ENCODE data around the gene CSNK2A1.

Gene CSNK2A1

GRCh38 chr20:462199-462991, 81.2 kb downstream of the CSNK2A1 start, which contains the start of gene TBC1D20:
TBC1D20 (minus strand) TSS chr20:462533; CDS start chr20:462405, 128 bp downstream.
- peak within 1 kb of the TSS; percentile 62 for H3K4me2 ChIP-seq (ENCODE audit: low read depth, low read length, poor library complexity, severe bottlenecking)
- H4K20me1 ChIP-seq (ENCODE audit: low read depth, low read length) = peaks cover 12% of the 10 kb centered on the region
- no peak within 1 kb of the TSS; the same call in 1 of the 2 replicates for H3K27ac ChIP-seq (ENCODE audit: low read depth, low read length)

DNA sequence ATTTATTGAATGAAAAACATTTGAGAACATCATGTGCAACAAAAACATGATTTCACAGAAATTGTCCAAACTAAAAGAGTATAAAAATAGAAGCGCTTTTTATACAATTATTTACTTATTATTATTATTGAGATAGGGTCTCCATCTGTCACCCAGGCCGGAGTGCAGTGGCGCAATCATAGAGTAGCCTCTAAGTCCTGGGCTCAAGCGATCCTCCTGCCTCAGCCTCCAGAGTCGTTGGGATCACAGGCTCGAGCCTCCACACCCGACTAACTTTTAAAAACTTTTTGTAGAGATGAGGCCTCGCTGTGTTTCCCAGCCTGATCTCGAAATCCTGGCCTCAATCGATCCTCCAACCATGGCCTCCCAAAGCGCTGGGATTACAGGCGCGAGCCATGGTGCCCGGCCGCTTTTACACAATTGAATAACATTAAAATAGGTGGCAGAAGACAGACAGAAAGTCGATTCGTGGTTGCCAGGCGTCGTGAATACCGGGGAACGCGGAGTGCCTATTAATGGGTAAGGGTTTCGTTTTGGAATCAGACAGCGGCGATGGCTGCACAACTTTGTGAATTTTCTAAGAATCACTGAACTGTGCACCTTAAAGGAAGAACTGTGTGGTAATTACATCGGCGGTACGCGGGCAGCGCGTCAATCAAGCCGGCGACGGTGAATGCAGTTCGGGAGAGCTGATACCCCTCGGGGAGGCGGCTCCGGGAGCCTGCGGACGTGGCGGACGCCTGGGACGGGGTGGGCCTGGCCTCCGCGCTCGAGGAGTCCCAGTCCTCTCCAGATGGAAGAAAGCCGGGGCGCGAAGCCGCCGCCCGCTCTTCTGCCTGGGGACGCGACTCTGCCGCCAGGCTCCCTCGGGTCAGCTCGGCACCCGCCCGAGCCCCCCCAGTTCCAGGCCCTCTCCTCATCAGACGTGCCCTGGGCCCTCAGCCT, 82.1 kb downstream of the CSNK2A1 start:
- Histone ChIP-seq H3K27me3 (ENCODE audit: low read length) (no peaks in the 10 kb centered on the region), H3K4me3 (ENCODE audit: insufficient read depth, low read length, poor library complexity, severe bottlenecking) (peak overlapping the region; percentile 67), H3K36me3 (ENCODE audit: low read length) (no peaks in the 10 kb centered on the region), H3K27ac (ENCODE audit: low read depth, low read length) (no peak overlapping the region), H2AFZ (ENCODE audit: low read depth, low read length, severe bottlenecking) (peak overlapping the region; percentile 25), H3K9me2 (replicated peaks; ENCODE audit: insufficient read depth, low read length) (no peaks in the 10 kb centered on the region), H3K9ac (ENCODE audit: low read length) (peak overlapping the region; percentile 69), H3K9me3 (ENCODE audit: insufficient read depth, low read length) (no peaks in the 10 kb centered on the region), H3K79me2 (ENCODE audit: insufficient read depth, low read length) (peaks cover 39% of the 10 kb centered on the region; the same call in 1 of the 2 replicates), H3F3A (ENCODE audit: insufficient read depth) (no peaks in the 10 kb centered on the region), H3K4me2 (ENCODE audit: low read depth, low read length, poor library complexity, severe bottlenecking) (peak overlapping the region; percentile 62), H4K20me1 (ENCODE audit: low read depth, low read length) (peaks cover 12% of the 10 kb centered on the region)
- TF ChIP-seq CTCF (IDR thresholded peaks at IDR 0.05; ENCODE audit: insufficient read depth, low read length, poor library complexity, severe bottlenecking) = no peak
- no peak for TF ChIP-seq EZH2phosphoT487 (conservative IDR thresholded peaks at IDR 0.05; ENCODE audit: low read length)

More at GRCh38 chr20:462199-462991, 81.2 kb downstream of the CSNK2A1 start, which contains the start of gene TBC1D20:
- H3K9me2 ChIP-seq (replicated peaks; ENCODE audit: insufficient read depth, low read length) = no peaks in the 10 kb centered on the region
- H3K9ac ChIP-seq (ENCODE audit: low read length) = peak within 1 kb of the TSS; percentile 69
- TF ChIP-seq CTCF (IDR thresholded peaks at IDR 0.05; ENCODE audit: insufficient read depth, low read length, poor library complexity, severe bottlenecking) = no peak
- no peak for TF ChIP-seq EZH2phosphoT487 (conservative IDR thresholded peaks at IDR 0.05; ENCODE audit: low read length)
- peak within 1 kb of the TSS; percentile 83 for H2AFZ ChIP-seq (ENCODE audit: low read depth, low read length, severe bottlenecking)
- no peaks in the 10 kb centered on the region for H3K27me3 ChIP-seq (ENCODE audit: low read length)
- peaks cover 36% of the 10 kb centered on the region; the same call in 1 of the 2 replicates for H3K79me2 ChIP-seq (ENCODE audit: insufficient read depth, low read length)
- no peaks in the 10 kb centered on the region for H3F3A ChIP-seq (ENCODE audit: insufficient read depth)
- H3K9me3 ChIP-seq (ENCODE audit: insufficient read depth, low read length) = peaks cover 2% of the 10 kb centered on the region; the same call in 1 of the 2 replicates
- no peaks in the 10 kb centered on the region for H3K36me3 ChIP-seq (ENCODE audit: low read length)
- peak within 1 kb of the TSS; percentile 67 for H3K4me3 ChIP-seq (ENCODE audit: insufficient read depth, low read length, poor library complexity, severe bottlenecking)

DNA sequence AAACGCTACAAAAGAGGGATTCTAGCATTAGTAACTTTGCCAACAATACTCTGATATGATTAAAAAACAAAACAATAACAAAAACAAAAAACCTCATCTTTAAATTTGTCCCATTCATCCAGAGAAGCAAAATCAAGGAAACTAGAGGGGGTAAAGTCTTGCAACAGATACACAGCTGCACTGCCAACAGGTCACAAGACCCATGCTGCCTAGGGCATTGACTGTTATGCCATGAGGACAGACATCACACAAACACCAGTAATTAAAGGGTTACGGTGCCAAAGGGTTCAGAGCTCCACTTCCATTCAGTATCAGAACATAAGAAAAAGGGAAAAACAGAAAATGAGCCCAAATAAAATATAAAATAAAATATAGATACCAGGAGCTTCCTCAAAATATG, 82.9 kb downstream of the CSNK2A1 start:
- H3F3A ChIP-seq (ENCODE audit: insufficient read depth) = no peaks in the 10 kb centered on the region
- TF ChIP-seq EZH2phosphoT487 (conservative IDR thresholded peaks at IDR 0.05; ENCODE audit: low read length) (no peak), CTCF (IDR thresholded peaks at IDR 0.05; ENCODE audit: insufficient read depth, low read length, poor library complexity, severe bottlenecking) (no peak)
- H3K27me3 ChIP-seq (ENCODE audit: low read length) = no peaks in the 10 kb centered on the region
- H3K4me3 ChIP-seq (ENCODE audit: insufficient read depth, low read length, poor library complexity, severe bottlenecking) = no peak overlapping the region
- H3K79me2 ChIP-seq (ENCODE audit: insufficient read depth, low read length) = peaks cover 39% of the 10 kb centered on the region; the same call in 1 of the 2 replicates
- peaks cover 12% of the 10 kb centered on the region for H4K20me1 ChIP-seq (ENCODE audit: low read depth, low read length)
- H3K36me3 ChIP-seq (ENCODE audit: low read length) = no peaks in the 10 kb centered on the region
- peak overlapping the region; percentile 62 for H3K4me2 ChIP-seq (ENCODE audit: low read depth, low read length, poor library complexity, severe bottlenecking)
- H2AFZ ChIP-seq (ENCODE audit: low read depth, low read length, severe bottlenecking) = no peak overlapping the region
- H3K27ac ChIP-seq (ENCODE audit: low read depth, low read length) = no peak overlapping the region
- H3K9me2 ChIP-seq (replicated peaks; ENCODE audit: insufficient read depth, low read length) = no peaks in the 10 kb centered on the region
- no peaks in the 10 kb centered on the region for H3K9me3 ChIP-seq (ENCODE audit: insufficient read depth, low read length)
- H3K9ac ChIP-seq (ENCODE audit: low read length) = no peak overlapping the region

Measured in SU-DHL-6 (cell line).